HG03442 (cell line): ENCODE data around the gene DEPDC1B.
"Not testable (repeated sequence)": the region's sequence is repeated elsewhere in the genome, so short reads cannot be mapped to it uniquely, and the experiment has no call there.

Experiments used
- ATAC-seq: cut with Tn5 transposase; IDR thresholded peaks from one replicate; pipeline ENCODE4 v1.9.1; 2021; ENCODE audit warnings: mild to moderate bottlenecking, moderate library complexity; ENCODE audit not compliant: unreplicated experiment

DEPDC1B gene

DNA sequence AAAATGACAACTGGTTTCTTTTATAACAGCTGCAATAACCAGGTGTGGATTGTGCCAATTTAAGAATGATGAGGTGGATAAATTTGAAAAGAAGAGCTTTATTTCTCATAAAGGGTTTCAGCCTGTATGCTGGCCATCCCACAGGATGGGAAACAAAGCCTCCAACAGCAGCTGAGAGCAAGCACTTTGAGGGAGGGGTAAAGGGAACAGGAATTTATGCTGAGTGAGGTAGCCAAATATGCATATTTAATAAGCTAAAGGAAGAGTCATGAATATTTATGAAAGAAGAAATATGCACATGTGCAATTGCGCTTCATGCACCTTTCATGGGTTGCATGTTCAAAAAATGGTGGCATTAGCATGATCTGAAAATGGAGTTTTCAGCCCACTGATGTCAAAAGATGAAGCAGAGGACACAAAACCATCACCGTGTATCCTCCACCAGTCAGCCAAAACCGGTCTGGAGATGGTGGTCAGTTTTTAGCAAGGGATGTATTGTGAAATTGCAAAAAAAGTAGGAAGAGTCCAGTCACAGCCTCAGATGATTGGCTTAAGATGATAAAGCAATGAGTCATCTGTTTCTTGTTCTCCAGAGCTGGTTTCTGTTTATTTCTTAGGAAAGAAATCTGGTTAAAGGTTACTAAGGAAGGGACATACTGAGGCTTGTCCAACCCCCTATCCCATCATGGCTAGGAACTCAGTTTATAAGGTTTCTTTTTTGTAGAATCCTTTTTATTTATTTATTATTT, 47.9 kb downstream of the DEPDC1B start:
- ATAC-seq: no peak

DNA sequence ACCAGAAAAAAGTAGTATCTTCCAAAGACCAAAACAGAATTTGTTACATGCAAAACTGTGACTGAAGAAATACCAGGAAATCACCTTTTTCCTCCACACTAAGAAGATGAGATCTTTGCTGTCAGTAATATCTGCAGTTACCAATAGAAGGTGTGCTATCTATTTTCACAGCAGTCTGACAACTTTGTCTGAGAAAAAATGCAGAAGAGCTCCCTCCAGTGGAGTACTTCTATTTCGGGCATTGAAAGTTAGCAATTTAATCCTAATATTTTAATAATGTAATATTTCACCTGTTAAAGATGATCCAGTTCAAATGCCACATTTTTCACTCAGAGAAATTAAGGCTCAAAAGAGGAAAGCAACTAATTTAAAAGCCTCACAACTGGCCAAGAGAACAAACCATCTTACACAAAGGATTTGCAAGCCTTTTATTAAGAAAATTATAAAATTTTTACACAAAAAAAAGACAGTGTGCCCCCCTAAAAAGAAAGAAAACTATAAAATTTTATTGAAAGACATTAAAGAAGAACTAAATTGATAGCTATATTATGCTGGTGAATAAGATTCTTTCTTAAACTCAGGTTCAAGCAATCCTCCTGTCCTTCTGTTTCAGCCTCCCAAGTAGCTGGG, 50.6 kb downstream of the DEPDC1B start:
- ATAC-seq: no peak

DNA sequence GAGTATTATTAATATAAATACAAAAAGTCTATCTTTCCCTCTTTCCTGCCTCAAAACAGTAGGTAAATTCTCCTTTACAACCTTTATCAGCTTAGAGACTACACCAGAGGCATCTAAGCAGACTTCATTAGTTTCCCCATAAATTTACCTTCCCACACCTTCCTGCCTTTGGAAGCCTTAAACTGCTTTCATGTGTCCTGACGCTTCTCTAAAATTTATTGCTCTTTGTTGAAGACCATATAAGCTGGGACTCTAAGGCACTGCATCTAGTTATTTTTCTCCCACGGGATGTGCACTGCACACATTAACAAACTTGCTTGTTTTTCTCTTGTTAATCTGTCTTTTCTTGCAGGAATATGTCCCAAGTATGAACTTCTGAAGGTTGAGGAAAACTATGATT, 51.8 kb downstream of the DEPDC1B start:
- ATAC-seq: no peak

DNA sequence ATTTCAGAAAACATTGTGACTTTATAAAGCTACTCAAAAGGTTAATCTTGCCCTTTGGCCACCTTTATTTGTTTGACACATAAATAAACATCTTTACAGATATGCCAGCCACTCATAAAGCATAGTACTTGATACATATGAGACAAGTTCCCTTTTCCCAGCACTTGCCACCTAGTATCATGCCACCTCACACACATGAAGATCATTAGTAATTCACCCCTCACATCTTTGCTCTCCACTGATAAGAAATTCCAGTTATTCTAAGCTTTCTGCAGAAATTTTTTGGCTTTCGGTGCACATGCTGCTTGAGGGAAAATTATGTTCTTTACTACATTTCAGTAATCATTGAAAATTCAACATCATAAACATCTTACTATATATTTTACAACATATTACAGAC, 59.1 kb downstream of the DEPDC1B start:
- ATAC-seq: no peak

DNA sequence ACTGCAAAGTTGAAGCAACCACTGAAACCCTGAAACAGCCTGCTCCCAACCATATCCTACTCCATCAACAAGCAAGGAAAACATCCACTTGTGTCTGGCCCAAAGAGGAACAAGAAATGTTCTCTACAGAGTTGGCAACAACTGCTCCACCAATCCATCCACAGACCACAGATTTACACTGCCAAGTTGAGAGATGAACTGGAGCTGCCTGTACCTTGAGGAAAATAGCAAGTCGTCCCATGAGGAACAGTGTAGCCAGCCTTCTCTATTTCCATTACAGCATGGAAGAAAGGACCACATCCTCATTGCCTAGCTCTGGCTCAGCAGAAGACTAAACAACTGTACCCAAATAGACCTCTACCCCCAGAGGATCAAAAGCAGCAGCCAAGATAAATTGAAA, 60.4 kb downstream of the DEPDC1B start:
- no peak for ATAC-seq

DNA sequence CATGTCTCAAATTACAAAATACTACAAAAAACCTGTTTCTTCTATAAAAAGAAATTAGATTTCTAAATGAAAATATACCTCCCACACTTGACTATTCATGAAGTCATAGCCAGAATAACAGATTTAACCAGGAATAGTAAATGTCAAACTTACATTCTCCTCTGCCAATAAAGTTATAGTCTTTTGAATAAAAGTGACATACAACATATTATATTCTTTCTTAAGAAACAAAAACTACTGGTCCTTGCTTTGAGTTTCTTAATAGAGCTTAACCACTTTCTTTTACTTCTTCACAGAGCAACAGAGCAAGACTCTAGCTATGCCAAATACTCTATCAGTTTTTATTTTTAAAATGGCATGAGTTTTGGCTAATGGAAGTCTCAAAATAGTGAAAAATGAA, 61.7 kb downstream of the DEPDC1B start:
- no peak for ATAC-seq

DNA sequence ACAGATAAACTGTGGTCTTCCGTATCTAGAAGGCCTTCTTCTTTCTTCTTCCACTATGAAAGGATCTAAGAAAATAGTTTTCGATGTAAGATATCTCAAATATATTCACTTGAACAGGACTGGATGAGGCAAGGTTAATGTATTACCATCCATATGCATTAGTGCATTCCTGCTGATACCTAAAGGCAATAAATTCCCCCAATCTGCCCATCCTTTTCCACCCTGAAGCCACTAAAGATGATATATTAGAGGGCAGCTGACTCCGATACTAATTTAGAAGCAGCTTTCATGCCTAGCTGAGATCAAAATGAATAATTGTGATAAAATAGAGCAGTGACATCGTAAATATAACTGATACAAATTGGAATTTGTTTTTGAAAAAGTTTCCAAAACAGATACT, 63.3 kb downstream of the DEPDC1B start:
- no peak for ATAC-seq

DNA sequence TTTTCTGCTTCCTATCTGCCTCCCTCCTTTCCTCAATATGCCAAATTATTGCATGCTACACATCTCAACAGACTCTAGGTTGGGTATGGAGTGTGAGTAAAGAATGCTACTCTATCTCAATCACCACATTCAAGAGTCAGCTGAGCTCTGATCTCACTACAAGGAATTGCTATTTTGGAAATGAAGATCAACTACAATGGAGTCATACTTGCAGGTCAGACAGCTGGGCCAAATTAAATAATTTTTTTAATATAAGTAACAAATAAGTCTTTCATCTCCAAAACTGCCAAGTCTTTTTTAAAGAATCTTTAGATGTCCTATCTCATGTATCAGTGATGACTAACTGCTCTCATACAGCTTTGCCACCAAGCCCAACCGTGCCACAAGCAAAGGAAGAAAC, 64.0 kb downstream of the DEPDC1B start:
- no peak for ATAC-seq

DNA sequence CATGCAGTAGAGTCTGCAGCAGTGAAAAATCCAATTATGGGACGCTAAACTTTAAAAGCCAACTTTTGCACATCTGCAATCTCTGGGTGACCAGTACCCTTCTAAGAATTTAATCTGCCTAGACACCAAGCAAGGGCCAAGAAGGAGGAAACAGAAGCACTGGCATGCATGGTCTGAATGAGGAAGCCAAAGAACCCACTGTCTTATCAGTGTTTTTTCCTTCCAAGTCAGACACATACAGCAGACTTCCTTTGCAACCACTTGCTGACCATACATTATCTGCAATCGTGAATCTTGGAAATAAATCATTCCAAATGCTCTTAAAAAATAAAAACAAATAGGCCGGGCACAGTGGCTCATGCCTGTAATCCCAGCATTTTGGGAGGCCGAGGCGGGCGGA, 65.9 kb downstream of the DEPDC1B start:
- no peak for ATAC-seq

DNA sequence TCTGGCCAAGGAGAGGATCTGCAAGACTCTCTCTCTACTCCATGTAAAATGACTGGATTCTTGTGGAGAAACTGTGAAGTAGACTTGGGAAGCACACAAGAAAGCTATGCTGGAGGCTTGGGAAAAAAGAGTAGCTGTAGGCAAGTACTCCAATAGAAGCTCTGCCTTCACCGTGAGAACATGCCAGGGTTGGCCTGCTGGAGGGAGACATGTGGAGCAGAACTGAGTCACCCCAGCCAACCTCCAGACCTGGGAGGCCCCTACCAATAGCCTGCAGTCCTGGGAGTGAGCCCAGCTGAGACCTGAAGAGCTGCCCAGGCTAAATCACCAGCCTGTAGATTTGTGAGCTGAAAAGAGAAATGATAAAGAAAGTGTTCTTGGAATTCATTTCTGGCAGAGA, 66.6 kb downstream of the DEPDC1B start:
- ATAC-seq: no peak

DNA sequence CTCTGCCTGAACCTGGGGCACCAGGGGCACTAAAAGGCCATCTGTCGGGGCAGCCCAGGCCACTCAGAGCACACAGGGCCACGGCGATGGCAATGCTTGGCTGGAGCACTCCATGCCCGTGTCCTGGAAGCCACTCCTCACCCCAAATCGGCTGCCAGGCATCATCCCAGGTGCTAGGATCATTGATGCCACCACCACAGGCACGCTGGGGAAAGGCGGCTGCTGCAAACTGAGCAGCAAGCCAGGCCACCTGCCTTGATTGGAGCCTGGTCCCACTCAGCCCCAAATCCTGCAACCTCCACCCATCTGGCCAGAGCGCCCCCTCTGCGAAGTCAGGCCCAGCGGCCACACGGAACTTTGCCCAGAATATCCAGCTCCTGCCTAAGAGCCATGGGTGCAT, 67.8 kb downstream of the DEPDC1B start:
- no peak for ATAC-seq

DNA sequence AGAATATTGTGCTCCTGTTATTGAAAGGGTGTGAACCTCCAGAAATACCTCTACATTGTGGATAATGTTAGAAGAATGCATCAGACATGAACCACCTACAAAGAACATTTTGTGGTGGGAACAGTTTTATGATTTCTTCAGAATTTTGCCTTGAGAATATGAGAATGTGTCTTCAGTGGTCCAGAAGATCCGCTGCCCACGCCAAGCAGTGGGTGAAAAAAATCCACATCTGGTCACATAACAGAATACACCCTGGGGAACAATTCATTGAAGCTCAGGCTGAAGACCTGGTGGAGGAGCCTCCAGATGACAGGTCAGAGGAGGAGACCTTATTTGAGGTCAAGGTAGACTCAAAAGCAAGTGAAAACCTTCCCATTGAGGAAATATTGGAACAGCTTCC, 69.1 kb downstream of the DEPDC1B start:
- no peak for ATAC-seq

DNA sequence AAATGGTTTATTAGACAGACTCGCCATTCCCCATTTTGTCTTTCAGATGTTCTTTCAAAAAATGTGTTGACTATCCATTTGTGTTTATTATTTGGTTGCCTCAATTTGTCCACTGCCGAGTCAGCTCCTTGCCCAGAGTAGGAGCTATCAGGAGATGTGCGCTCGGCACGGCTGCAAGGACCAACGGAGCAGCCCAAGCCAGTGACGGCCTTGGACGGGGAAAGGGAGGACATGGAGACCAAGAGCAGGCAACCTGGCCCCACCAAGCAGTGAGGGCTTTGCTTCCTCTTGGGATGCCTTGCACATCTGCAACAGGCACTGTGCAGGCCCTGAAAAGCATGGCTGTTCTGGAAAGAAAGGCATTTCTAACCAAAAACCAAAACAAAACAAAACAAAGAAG, 69.8 kb downstream of the DEPDC1B start:
- ATAC-seq: no peak

DNA sequence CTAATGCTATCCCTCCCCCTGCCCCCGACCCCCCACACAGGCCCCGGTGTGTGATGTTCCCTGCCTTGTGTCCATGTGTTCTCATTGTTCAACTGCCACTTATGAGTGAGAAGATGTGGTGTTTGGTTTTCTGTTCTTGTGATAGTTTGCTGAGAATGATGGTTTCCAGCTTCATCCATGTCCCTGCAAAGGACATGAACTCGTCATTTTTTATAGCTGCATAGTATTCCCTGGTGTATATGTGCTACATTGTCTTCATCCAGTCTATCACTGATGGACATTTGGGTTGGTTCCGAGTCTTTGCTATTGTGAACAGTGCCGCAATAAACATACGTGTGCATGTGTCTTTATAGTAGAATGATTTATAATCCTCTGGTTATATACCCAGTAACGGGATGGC, 75.1 kb downstream of the DEPDC1B start:
- ATAC-seq: not testable (repeated sequence)

DNA sequence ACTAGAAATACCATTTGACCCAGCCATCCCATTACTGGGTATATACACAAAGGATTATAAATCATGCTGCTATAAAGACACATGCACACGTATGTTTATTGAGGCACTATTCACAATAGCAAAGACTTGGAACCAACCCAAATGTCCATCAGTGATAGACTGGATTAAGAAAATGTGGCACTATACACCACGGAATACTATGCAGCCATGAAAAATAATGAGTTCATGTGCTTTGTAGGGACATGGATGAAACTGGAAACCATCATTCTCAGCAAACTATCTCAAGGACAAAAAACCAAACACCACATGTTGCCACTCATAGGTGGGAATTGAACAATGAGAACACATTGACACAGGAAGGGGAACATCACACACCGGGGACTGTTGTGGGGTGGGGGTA, 79.2 kb downstream of the DEPDC1B start:
- ATAC-seq: not testable (repeated sequence)

DNA sequence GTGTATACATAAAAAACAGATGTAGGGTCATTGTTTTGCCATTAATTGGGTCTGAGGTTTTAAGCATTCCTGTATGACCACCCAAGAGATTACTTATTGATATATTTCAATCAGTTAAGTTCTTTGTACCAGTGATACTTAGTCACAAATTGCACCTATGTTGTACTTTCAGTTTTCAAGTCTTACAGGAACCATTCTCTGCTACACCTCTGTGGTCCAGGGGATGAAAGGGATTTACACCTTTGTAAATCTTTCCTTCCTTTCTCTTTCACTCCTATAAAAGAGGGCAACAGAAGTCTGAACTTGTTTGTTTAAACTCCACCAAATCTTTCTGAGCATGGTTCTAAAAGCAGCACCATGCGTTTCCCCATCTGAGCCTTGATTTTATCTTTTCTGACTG, 86.1 kb downstream of the DEPDC1B start:
- ATAC-seq: no peak

DNA sequence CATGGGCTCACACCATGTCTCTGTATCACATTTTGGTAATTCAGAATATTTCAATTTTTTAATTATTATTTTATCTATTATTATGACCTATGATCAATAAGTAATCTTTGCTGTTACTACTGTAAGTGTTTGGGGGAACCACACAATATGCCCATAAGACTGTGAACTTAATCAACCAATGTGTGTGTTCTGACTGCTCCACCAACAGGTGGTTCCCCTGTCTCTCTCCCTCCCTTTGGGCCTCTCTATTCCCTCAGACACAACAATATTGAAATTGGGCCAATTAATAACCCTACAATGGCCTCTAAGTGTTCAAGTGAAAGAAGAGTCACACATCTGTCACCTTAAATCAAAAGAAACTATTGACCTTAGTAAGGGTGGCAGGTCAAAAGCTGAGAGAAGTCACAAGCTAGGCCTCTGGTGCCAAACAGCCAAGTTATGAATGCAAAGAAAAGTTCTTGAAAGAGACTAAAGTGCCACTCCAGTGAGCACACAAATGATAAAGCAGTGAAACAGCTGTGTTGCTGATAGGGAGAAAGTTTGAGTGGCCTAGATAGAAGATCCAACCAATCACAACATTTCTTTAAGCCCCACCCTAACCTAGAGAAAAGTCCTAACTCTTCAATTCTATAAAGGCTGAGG, 88.7 kb downstream of the DEPDC1B start:
- ATAC-seq: no peak

DNA sequence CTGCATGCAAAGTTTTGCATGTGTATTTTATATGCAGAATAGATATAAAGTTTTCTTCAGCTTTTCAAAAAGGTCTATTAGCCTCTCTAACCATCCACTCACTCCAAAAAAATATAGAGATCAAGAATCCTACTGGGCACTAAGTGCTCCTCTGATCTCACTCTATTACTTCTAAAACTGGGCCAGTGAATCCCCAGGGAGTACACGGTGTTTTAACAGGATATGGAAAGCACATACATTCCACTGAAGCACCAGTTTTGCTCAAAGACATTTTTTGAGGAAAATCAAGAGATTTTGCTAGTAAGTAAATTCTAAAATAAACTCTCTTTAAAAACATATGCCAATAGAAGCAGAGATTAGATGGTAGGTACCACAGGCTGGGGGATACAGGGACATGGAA, 95.2 kb downstream of the DEPDC1B start:
- no peak for ATAC-seq

DNA sequence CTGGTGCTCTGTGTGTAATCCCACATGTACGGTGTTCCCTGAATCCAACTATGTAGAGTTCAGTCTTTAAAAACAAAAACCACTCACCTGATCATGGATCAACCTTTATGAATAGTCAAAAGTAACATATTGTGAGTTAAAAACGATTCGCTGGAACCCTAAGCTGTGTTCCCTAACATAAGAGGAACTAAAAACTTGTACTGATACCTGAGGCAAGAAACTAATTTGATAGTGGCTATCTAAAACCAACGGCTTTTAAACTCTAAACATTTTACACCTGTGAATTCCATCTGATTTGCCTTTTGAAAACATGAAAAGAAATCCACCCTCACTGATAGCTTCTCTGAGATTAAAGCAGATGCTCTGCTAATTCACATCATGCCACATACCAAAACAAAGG, 101.5 kb downstream of the DEPDC1B start:
- ATAC-seq: peak; percentile 42

DNA sequence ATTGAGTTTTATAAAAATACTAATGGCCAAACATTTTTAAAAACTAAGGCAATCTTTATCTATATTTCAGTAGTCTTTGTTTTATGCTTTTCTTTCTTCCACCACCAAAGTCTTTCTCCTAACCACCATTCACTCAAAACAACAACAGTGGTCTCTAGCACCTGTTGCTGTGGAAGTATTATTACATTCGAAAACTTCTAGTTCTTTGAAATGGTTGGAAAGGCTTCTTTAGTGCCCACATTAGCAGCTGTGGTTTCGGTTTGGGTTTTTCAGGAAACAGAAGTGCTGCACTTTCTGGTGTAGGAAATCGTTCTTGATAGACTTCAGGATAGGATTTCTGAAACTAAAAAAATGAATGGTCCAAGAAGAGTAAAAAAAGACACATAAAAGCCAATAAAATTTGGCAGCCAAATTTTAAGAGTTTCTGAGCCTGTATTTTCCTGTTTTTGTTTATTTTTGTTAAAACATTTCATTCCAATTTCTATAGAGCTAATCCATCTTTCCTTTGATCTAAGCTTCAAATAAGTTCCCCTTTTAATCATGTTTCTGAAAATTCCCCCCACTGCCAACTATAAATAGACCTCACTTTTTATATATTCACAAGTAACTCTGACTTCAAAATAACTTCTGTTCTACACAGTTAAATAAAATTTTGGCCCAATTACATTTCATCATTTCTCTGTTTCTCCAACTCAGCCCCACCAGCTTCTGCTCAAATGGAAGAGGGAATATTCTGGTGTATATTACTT, 102.2 kb downstream of the DEPDC1B start:
- ATAC-seq: peak; percentile 84

DNA sequence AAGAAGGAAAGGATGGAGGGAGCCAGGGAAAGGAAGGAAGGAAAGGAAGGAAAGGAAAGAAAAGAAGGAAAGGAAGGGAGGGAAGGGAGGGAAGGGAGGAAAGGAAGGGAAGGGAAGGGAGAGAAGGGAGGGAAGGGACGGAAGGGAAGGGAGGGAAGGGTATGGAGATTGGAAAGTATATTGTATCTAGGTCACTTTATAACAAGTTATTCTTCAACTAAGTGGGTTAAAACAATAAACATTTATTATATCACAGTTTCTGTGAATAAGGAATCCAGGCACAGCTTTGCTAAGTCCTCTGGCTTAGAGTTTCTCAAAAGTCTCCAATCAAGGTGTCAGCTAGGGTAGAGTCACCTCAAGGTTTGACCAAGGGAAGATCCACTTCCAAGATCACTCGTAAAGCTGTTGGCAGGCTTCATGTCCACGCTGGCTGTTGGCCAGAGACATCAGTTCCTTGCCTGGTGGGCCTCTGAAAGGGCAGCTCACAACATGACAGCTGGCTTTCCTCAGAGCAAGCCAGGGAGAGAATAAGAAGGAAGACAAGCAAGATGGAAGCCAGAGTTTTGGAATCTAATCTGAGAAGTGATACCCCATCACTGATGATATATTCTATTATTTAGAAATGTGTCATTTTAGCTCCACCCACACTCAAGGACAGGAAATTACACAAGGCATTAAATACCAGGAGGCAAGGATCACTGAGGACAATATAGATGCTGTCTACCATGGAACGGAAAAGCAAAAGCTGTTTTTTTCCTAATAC, 105.1 kb downstream of the DEPDC1B start:
- no peak for ATAC-seq
